Loucy (cell line): Measurements from ENCODE around the gene CR1.

ENCODE experiments used
- H2AFZ ChIP-seq: fragments of 200-600 bp; sonication (generic); 2 replicates; pipeline ENCODE4 v1.6.0; 2016; ENCODE audit warnings: antibody characterized with exemption, mild to moderate bottlenecking, low read length, moderate library complexity
- H3F3A ChIP-seq: fragments of 200-600 bp; 2 replicates; pipeline ENCODE4 v1.6.0; 2016; ENCODE audit warnings: antibody characterized with exemption, low read depth, mild to moderate bottlenecking
- H3K27me3 ChIP-seq: fragments of 200-600 bp; sonication (generic); 2 replicates; pipeline ENCODE4 v1.6.1; 2014; ENCODE audit warnings: low read length, mild to moderate bottlenecking; ENCODE audit not compliant: insufficient read depth, poor library complexity, severe bottlenecking
- H3K36me3 ChIP-seq: fragments of 200-600 bp; sonication (generic); 2 replicates; pipeline ENCODE4 v1.6.1; 2016; ENCODE audit warnings: low read length; ENCODE audit not compliant: insufficient read depth
- H3K4me1 ChIP-seq: fragments of 200-600 bp; sonication (generic); 2 replicates; pipeline ENCODE4 v1.5.1; 2014; ENCODE audit warnings: low read length, mild to moderate bottlenecking; ENCODE audit not compliant: insufficient read depth, poor library complexity, severe bottlenecking
- H3K4me2 ChIP-seq: fragments of 200-600 bp; sonication (generic); 2 replicates; pipeline ENCODE4 v1.6.0; 2014; ENCODE audit warnings: antibody characterized with exemption, low read length, low read depth, mild to moderate bottlenecking; ENCODE audit not compliant: poor library complexity, severe bottlenecking
- H3K4me3 ChIP-seq: fragments of 200-600 bp; sonication (generic); 2 replicates; pipeline ENCODE4 v1.5.1; 2014; ENCODE audit warnings: low read length, mild to moderate bottlenecking, mixed read lengths; ENCODE audit not compliant: poor library complexity, severe bottlenecking
- H3K79me2 ChIP-seq: fragments of 200-600 bp; sonication (generic); 2 replicates; pipeline ENCODE4 v1.6.1; 2014; ENCODE audit warnings: low read length; ENCODE audit not compliant: insufficient read depth
- H3K9ac ChIP-seq: fragments of 200-600 bp; sonication (generic); 2 replicates; pipeline ENCODE4 v1.6.0; 2014; ENCODE audit warnings: mild to moderate bottlenecking, low read depth, low read length, moderate library complexity; ENCODE audit not compliant: poor library complexity, severe bottlenecking
- H3K9me2 ChIP-seq: fragments of 200-600 bp; sonication (generic); replicated peaks from 2 replicates; pipeline ENCODE4 v1.6.1; 2016; ENCODE audit warnings: low read depth, low read length, mixed read lengths
- H3K9me3 ChIP-seq: fragments of 200-600 bp; sonication (generic); 2 replicates; pipeline ENCODE4 v1.6.1; 2014; ENCODE audit warnings: mild to moderate bottlenecking, antibody characterized with exemption, low read length, low read depth; ENCODE audit not compliant: insufficient read depth
- H4K20me1 ChIP-seq: fragments of 200-600 bp; sonication (generic); 2 replicates; pipeline ENCODE4 v1.6.0; 2014; ENCODE audit warnings: antibody characterized with exemption, low read length, mild to moderate bottlenecking; ENCODE audit not compliant: insufficient read depth, poor library complexity, severe bottlenecking
- EZH2phosphoT487 ChIP-seq: fragments of 200-600 bp; IDR thresholded peaks from 2 replicates; pipeline ENCODE4 v1.6.1; 2018; ENCODE audit warnings: antibody characterized with exemption, mild to moderate bottlenecking, moderate library complexity, borderline replicate concordance
- TF ChIP-seq, protein P1 (sequence below): fragments of 200-600 bp; sonication (generic); conservative IDR thresholded peaks from 2 replicates; pipeline ENCODE4 v1.5.1; 2014; ENCODE audit warnings: mild to moderate bottlenecking, antibody characterized with exemption, low read length

Gene CR1

DNA sequence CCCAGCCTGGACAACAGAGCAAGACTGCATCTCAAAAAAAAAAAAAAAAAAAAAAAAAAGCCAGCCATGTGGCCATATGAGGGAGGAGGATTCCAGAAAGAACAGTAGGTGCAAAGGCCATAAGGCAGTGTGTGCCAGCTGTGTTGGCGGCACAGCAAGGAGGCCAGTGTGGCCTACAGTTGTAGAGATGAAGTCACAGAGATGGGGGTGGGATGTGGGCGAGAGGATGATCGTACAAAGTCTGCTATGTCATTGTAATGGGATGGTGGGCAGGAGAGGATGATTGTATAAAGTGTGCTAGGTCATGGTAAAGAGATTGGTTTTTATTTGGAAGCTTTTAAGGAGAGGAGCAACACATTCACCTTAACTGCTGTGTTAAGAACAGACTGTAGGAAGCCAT, 9.8 kb upstream of the CR1 start:
- H3K36me3 ChIP-seq, result no peaks in the 10 kb centered on the region
- TF ChIP-seq EZH2phosphoT487, result no peak
- TF ChIP-seq, protein P1, sequence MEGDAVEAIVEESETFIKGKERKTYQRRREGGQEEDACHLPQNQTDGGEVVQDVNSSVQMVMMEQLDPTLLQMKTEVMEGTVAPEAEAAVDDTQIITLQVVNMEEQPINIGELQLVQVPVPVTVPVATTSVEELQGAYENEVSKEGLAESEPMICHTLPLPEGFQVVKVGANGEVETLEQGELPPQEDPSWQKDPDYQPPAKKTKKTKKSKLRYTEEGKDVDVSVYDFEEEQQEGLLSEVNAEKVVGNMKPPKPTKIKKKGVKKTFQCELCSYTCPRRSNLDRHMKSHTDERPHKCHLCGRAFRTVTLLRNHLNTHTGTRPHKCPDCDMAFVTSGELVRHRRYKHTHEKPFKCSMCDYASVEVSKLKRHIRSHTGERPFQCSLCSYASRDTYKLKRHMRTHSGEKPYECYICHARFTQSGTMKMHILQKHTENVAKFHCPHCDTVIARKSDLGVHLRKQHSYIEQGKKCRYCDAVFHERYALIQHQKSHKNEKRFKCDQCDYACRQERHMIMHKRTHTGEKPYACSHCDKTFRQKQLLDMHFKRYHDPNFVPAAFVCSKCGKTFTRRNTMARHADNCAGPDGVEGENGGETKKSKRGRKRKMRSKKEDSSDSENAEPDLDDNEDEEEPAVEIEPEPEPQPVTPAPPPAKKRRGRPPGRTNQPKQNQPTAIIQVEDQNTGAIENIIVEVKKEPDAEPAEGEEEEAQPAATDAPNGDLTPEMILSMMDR, result no peak
- H3K9me2 ChIP-seq, result no peaks in the 10 kb centered on the region
- no peak overlapping the region for H2AFZ ChIP-seq
- H3K27me3 ChIP-seq, result no peaks in the 10 kb centered on the region
- no peaks in the 10 kb centered on the region for H3K9me3 ChIP-seq
- no peaks in the 10 kb centered on the region for H3F3A ChIP-seq
- no peak overlapping the region for H3K4me3 ChIP-seq
- no peaks in the 10 kb centered on the region for H4K20me1 ChIP-seq
- no peaks in the 10 kb centered on the region for H3K79me2 ChIP-seq
- H3K4me2 ChIP-seq, result no peak overlapping the region
- H3K4me1 ChIP-seq, result no peaks in the 10 kb centered on the region
- H3K9ac ChIP-seq, result no peak overlapping the region

DNA sequence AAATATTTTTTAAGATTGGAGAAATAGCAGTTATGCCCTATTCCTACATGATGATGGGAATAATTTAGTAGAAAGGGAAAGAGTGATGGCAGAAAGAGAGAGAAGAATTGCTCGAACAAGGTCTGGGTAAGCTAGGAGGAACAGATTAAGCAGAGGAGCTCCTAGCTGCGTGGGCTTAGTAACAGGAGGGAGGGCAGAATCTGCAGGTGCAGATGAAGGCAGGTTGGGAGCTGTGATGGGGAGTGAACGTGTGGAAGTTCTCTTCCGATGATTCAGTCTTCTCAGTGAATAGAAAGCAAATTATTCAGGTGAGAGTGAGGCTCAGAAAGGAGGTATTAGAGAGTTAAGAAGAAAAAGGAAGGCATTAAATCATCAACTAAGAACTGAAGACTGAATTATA, 8.3 kb upstream of the CR1 start:
- H3K4me2 ChIP-seq, result no peak overlapping the region
- no peaks in the 10 kb centered on the region for H3F3A ChIP-seq
- no peaks in the 10 kb centered on the region for H3K36me3 ChIP-seq
- no peaks in the 10 kb centered on the region for H3K79me2 ChIP-seq
- no peak overlapping the region for H3K4me3 ChIP-seq
- no peak overlapping the region for H3K9ac ChIP-seq
- TF ChIP-seq EZH2phosphoT487, result no peak
- TF ChIP-seq, protein P1, result no peak
- no peak overlapping the region for H2AFZ ChIP-seq
- no peaks in the 10 kb centered on the region for H3K4me1 ChIP-seq
- no peaks in the 10 kb centered on the region for H3K9me3 ChIP-seq
- H3K9me2 ChIP-seq, result no peaks in the 10 kb centered on the region
- H4K20me1 ChIP-seq, result no peaks in the 10 kb centered on the region
- no peaks in the 10 kb centered on the region for H3K27me3 ChIP-seq

GRCh38 chr1:207493212-207493611, 2.7 kb upstream of the CR1 start:
- no peaks in the 10 kb centered on the region for H3F3A ChIP-seq
- peaks cover 41% of the 10 kb centered on the region for H3K27me3 ChIP-seq
- no peak overlapping the region for H2AFZ ChIP-seq
- TF ChIP-seq, protein P1, result no peak
- TF ChIP-seq EZH2phosphoT487, result no peak
- no peaks in the 10 kb centered on the region for H3K4me1 ChIP-seq
- no peak overlapping the region for H3K4me3 ChIP-seq
- H3K4me2 ChIP-seq, result no peak overlapping the region
- H3K36me3 ChIP-seq, result no peaks in the 10 kb centered on the region
- no peak overlapping the region for H3K9ac ChIP-seq
- H4K20me1 ChIP-seq, result no peaks in the 10 kb centered on the region
- H3K9me2 ChIP-seq, result no peaks in the 10 kb centered on the region
- no peaks in the 10 kb centered on the region for H3K79me2 ChIP-seq
- H3K9me3 ChIP-seq, result no peaks in the 10 kb centered on the region
